HCT116 (cell line): Measurements from ENCODE around the gene FBXW8. TPM values are rescaled to one million over a fixed set of nuclear protein-coding genes. Genes with fewer than 3 reads are reported as not detected.

Source experiments
- ATAC-seq: fragments of 200-7000 bp; cut with Tn5 transposase; 2 replicates; pipeline ENCODE4 v1.9.1; 2020; ENCODE audit warnings: mild to moderate bottlenecking, moderate library complexity
- BruUV-seq: library from RNA; stranded (reverse); fragments of 400-500 nt; replicated peaks from 2 replicates; lab custom pipeline; 2021; lab: Mats Ljungman, UMichigan
- CTCF ChIA-PET: fragments of 300-600 bp; sonication (Branson Sonifier 250); formaldehyde crosslinking; loops from one replicate; lab custom pipeline; 2021; ENCODE audit warnings: antibody characterized with exemption; lab: Charles Lee
- POLR2A ChIA-PET: fragments of 300-600, 350-600 bp; sonication (Branson Sonifier 250); formaldehyde crosslinking; loops from one replicate; lab custom pipeline; 2021; ENCODE audit warnings: antibody characterized with exemption; lab: Charles Lee
- RAD21 ChIA-PET, 2 experiments: fragments of 300-600 bp; sonication (Branson Sonifier 250); formaldehyde crosslinking; loops; one replicate each; lab custom pipeline; 2023; ENCODE audit warnings: low total read pairs in 2 of 2; ENCODE audit not compliant: uncharacterized antibody in 2 of 2, unreplicated experiment in 2 of 2, low non-redundant PET in 1 of 2; lab: Charles Lee
- DNase-seq: peaks from one replicate; pipeline ENCODE4 v3.0.0-alpha.2; 2010; ENCODE audit warnings: low read depth, low spot score
- H2AFZ ChIP-seq: fragments of 200-600 bp; shearing (Covaris generic), sonication (generic); 2 replicates; pipeline ENCODE4 v1.6.1; 2017; ENCODE audit warnings: low read depth, mixed run types, mixed read lengths, antibody characterized with exemption, low read length; ENCODE audit not compliant: poor library complexity, severe bottlenecking
- H3K27ac ChIP-seq: 2 replicates; pipeline ENCODE4 v1.5.1; 2012; ENCODE audit warnings: low read depth, low read length
- H3K27me3 ChIP-seq: fragments of 200-600 bp; sonication (generic); 2 replicates; pipeline ENCODE4 v1.6.1; 2016; ENCODE audit warnings: mixed run types, low read length, mixed read lengths; ENCODE audit not compliant: insufficient read depth
- H3K36me3 ChIP-seq, 2 experiments: fragments of 200-500 bp in 1 of 2; fragments of 200-600 bp in 1 of 2; sonication (Bioruptor generic) in 1 of 2; sonication (generic) in 1 of 2; 2 replicates each; pipeline versions ENCODE4 v1.5.1 to v1.6.1; 2014 to 2016; ENCODE audit warnings: low read length in 2 of 2, inconsistent platforms in 1 of 2, mixed read lengths in 1 of 2, mixed run types in 1 of 2; ENCODE audit not compliant: insufficient read depth in 2 of 2, control insufficient read depth in 1 of 2
- H3K4me1 ChIP-seq, 2 experiments: fragments of 200-600 bp in 1 of 2; sonication (generic) in 1 of 2; 2 replicates each; pipeline versions ENCODE4 v1.5.1 to v1.6.1; 2012 to 2017; ENCODE audit warnings: low read length in 2 of 2, inconsistent platforms in 1 of 2, mild to moderate bottlenecking in 1 of 2, mixed read lengths in 1 of 2, mixed run types in 1 of 2, moderate library complexity in 1 of 2; ENCODE audit not compliant: insufficient read depth in 2 of 2, control insufficient read depth in 1 of 2
- H3K4me2 ChIP-seq: fragments of 200-600 bp; sonication (generic); 2 replicates; pipeline ENCODE4 v1.6.1; 2017; ENCODE audit warnings: mixed run types, low read length, mixed read lengths
- H3K4me3 ChIP-seq, 2 experiments: fragments of 200-600 bp in 1 of 2; sonication (generic) in 1 of 2; replicated peaks in 1 of 2; 2 replicates each; pipeline ENCODE4 v1.5.1; 2011 to 2016; ENCODE audit warnings: low read length in 2 of 2, control low read depth in 1 of 2, low read depth in 1 of 2, mild to moderate bottlenecking in 1 of 2, mixed read lengths in 1 of 2, mixed run types in 1 of 2
- H3K79me2 ChIP-seq: fragments of 200-600 bp; sonication (generic); 2 replicates; pipeline ENCODE4 v1.6.1; 2017; ENCODE audit warnings: mild to moderate bottlenecking, mixed run types, low read length, moderate library complexity, mixed read lengths; ENCODE audit not compliant: insufficient read depth
- H3K9ac ChIP-seq: fragments of 200-600 bp; sonication (generic); 2 replicates; pipeline ENCODE4 v1.6.1; 2016; ENCODE audit warnings: low read length, mixed read lengths
- H3K9me2 ChIP-seq: fragments of 200-600 bp; sonication (generic), shearing (Covaris generic); 2 replicates; pipeline ENCODE4 v1.6.1; 2017; ENCODE audit warnings: mixed run types, mild to moderate bottlenecking, moderate library complexity; ENCODE audit not compliant: insufficient read depth
- H3K9me3 ChIP-seq, 2 experiments: fragments of 200-500 bp in 1 of 2; fragments of 200-600 bp in 1 of 2; sonication (Bioruptor generic) in 1 of 2; sonication (generic) in 1 of 2; 2 replicates each; pipeline ENCODE4 v1.6.1; 2014 to 2017; ENCODE audit warnings: low read length in 2 of 2, mixed read lengths in 2 of 2, inconsistent platforms in 1 of 2, low read depth in 1 of 2, mild to moderate bottlenecking in 1 of 2, mixed run types in 1 of 2, moderate library complexity in 1 of 2; ENCODE audit not compliant: control insufficient read depth in 1 of 2, insufficient read depth in 1 of 2
- H4K20me1 ChIP-seq: fragments of 200-600 bp; sonication (generic), shearing (Covaris generic); 2 replicates; pipeline ENCODE4 v1.6.1; 2017; ENCODE audit warnings: mixed run types, mild to moderate bottlenecking, moderate library complexity; ENCODE audit not compliant: insufficient read depth
- ATF3 ChIP-seq: IDR thresholded peaks from 2 replicates; pipeline ENCODE4 v1.6.1; 2012
- CBX3 ChIP-seq: IDR thresholded peaks from 2 replicates; pipeline ENCODE4 v1.6.1; 2012; ENCODE audit warnings: low read depth
- CEBPB ChIP-seq: IDR thresholded peaks from 2 replicates; pipeline ENCODE4 v1.6.1; 2012; ENCODE audit warnings: low read depth
- CTCF ChIP-seq, 3 experiments: fragments of 200-600 bp in 1 of 3; sonication (generic) in 1 of 3; IDR thresholded peaks in 2 of 3; conservative IDR thresholded peaks in 1 of 3; 2 replicates each; pipeline ENCODE4 v1.5.1; 2012 to 2017; ENCODE audit warnings: low read depth in 2 of 3, low read length in 2 of 3, antibody characterized with exemption in 1 of 3, borderline replicate concordance in 1 of 3, control low read depth in 1 of 3, mild to moderate bottlenecking in 1 of 3, mixed read lengths in 1 of 3, mixed run types in 1 of 3, moderate library complexity in 1 of 3; ENCODE audit not compliant: insufficient read depth in 1 of 3
- EZH2phosphoT487 ChIP-seq: fragments of 200-600 bp; IDR thresholded peaks from 2 replicates; pipeline ENCODE4 v1.6.1; 2018; ENCODE audit warnings: antibody characterized with exemption, borderline replicate concordance
- JUND ChIP-seq: IDR thresholded peaks from 2 replicates; pipeline ENCODE4 v1.6.1; 2012
- POLR2A ChIP-seq: IDR thresholded peaks from 2 replicates; pipeline ENCODE4 v1.7.0; 2011; ENCODE audit warnings: borderline replicate concordance; ENCODE audit not compliant: insufficient read depth, insufficient read length; ENCODE audit errors: extremely low read depth
- POLR2AphosphoS5 ChIP-seq: IDR thresholded peaks from 2 replicates; pipeline ENCODE4 v1.6.1; 2011; ENCODE audit warnings: mild to moderate bottlenecking, low read depth, low read length, moderate library complexity
- RAD21 ChIP-seq: IDR thresholded peaks from 2 replicates; pipeline ENCODE4 v1.6.1; 2012; ENCODE audit warnings: low read depth, mild to moderate bottlenecking
- SP1 ChIP-seq: IDR thresholded peaks from 2 replicates; pipeline ENCODE4 v1.6.1; 2012; ENCODE audit warnings: low read depth
- SRF ChIP-seq: IDR thresholded peaks from 2 replicates; pipeline ENCODE4 v1.6.1; 2012; ENCODE audit warnings: low read depth
- TCF7L2 ChIP-seq: IDR thresholded peaks from 2 replicates; pipeline ENCODE4 v1.7.0; 2011; ENCODE audit warnings: borderline replicate concordance, inconsistent platforms; ENCODE audit not compliant: insufficient read depth, insufficient read length; ENCODE audit errors: extremely low read depth
- YY1 ChIP-seq: IDR thresholded peaks from 2 replicates; pipeline ENCODE4 v1.6.1; 2011; ENCODE audit warnings: low read length, low read depth, moderate library complexity, mild to moderate bottlenecking; ENCODE audit not compliant: insufficient replicate concordance; ENCODE audit errors: extremely low read depth
- ZFX ChIP-seq: fragments of 450-650 bp; IDR thresholded peaks from 2 replicates; pipeline ENCODE4 v1.6.1; 2017
- intact Hi-C: fragments of 100-400 bp; cut with micrococcal nuclease; formaldehyde crosslinking; loops from 2 replicates; pipeline ENCODE4 v1.10.0; 2022
- total RNA-seq: library from RNA; stranded (reverse); gene quantifications from one replicate; pipeline ENCODE4 v1.2.1, GENCODE V29; 2021; ENCODE audit not compliant: unreplicated experiment

The FBXW8 gene
- total RNA-seq, 1 experiment from 2014 or later, result 14.6 TPM

- Histone ChIP-seq H3K4me3 (no peak overlapping the region), H3K36me3 (peaks cover 0 to 3% of the 10 kb centered on the region in 2 experiments; a peak in 1 of 4 replicates), H3K9ac (no peak overlapping the region), H3K9me2 (no peaks in the 10 kb centered on the region), H3K79me2 (no peaks in the 10 kb centered on the region), H2AFZ (no peak overlapping the region), H3K9me3 (no peaks in the 10 kb centered on the region), H3K4me2 (no peak overlapping the region), H3K4me1 (no peaks in the 10 kb centered on the region), H3K27ac (no peak overlapping the region), H4K20me1 (no peaks in the 10 kb centered on the region), H3K27me3 (no peaks in the 10 kb centered on the region)
- ChIA-PET CTCF (interaction anchor here (0.8 to 2.0 kb wide), 2 partner anchors 93 to 94 kb away, joined by 3 to 8 read pairs; no protein-coding TSS in a partner anchor), RAD21 (no interaction called here), POLR2A (no interaction called here)
- ATAC-seq, result no peak
- TF ChIP-seq CEBPB (no peak), RAD21 (no peak), POLR2AphosphoS5 (no peak)
- no peak for DNase-seq
- BruUV-seq, result no TSS peak
- intact Hi-C loops, result no loop called here
These were observed 115.6 kb downstream of the FBXW8 start for GRCh38 chr12:117026343-117026742.

- no peaks in the 10 kb centered on the region for H4K20me1 ChIP-seq
- H3K9me3 ChIP-seq, result no peaks in the 10 kb centered on the region
- H3K4me2 ChIP-seq, result no peak overlapping the region
- no peak for ATAC-seq
- CTCF ChIA-PET, result interaction anchor here (0.8 to 2.0 kb wide), 2 partner anchors 92 to 93 kb away, joined by 3 to 8 read pairs; no protein-coding TSS in a partner anchor
- no peaks in the 10 kb centered on the region for H3K4me1 ChIP-seq
- H3K79me2 ChIP-seq, result no peaks in the 10 kb centered on the region
- no peak overlapping the region for H2AFZ ChIP-seq
- TF ChIP-seq ZFX (no peak), TCF7L2 (no peak), SRF (no peak), CTCF (IDR thresholded peaks at IDR 0.05 in 2 of 3, conservative IDR thresholded peaks at IDR 0.05 in 1 of 3; ENCODE audit: borderline replicate concordance in 1 of 3, insufficient read depth in 1 of 3, low read depth in 2 of 3, low read length in 2 of 3) (no peak), POLR2A (no peak), ATF3 (no peak), EZH2phosphoT487 (no peak), CEBPB (no peak), JUND (no peak), SP1 (no peak), CBX3 (no peak), YY1 (no peak), RAD21 (no peak)
- TF ChIP-seq, all 23 proteins: peak for 0
- ChIA-PET POLR2A (no interaction called here), RAD21 (no interaction called here)
- Histone ChIP-seq H3K27ac (no peak overlapping the region), H3K9me2 (no peaks in the 10 kb centered on the region), H3K9ac (no peak overlapping the region), H3K27me3 (no peaks in the 10 kb centered on the region), H3K36me3 (peaks cover 0 to 3% of the 10 kb centered on the region in 2 experiments; a peak in 1 of 4 replicates), H3K4me3 (no peak overlapping the region)
- no peak for DNase-seq
- BruUV-seq, result no TSS peak
- intact Hi-C loops, result no loop called here
These were observed 116.1 kb downstream of the FBXW8 start for GRCh38 chr12:117026921-117027250.
